ENCODE results near the gene MAZ.
"Not testable (repeated sequence)": the region's sequence is repeated elsewhere in the genome, so short reads cannot be mapped to it uniquely, and the experiment has no call there.

MAZ gene

DNA sequence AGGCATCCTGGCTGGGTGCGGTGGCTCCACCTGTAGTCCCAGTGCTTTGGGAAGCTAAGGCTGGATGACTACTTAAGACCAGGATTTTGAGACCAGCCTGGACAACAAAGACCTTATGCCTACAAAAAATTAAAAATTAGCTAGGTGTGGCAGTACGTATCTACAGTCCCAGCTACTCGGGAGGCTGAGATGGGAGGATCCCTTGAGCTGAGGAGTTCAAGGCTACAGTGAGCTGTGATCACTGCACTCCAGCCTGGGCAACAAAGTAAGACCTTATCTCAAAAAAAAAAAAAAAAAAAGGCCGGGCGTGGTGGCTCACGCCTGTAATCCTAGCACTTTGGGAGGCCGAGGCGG lies 20.0 kb downstream of the MAZ start:
- Histone ChIP-seq H3K27ac (no peak overlapping the region), H3K4me1 (peaks cover 25 to 47% (median 35%) of the 10 kb centered on the region in 10 experiments), H3K9ac (no peak overlapping the region), H3K9me3 (replicated peaks in 1 of 11) (no peaks in the 10 kb centered on the region), H3K4me3 (no peak overlapping the region), H3K36me3 (peaks cover 0 to 59% (median 13%) of the 10 kb centered on the region in 11 experiments; a peak in 12 of 22 replicates), H3K27me3 (no peaks in the 10 kb centered on the region), H3K4me2 (no peak overlapping the region), H4K20me1 (peaks cover under 1 to 100% (median 28%) of the 10 kb centered on the region in 11 experiments; a peak in 18 of 22 replicates)
- TF ChIP-seq Cebpa-rat (IDR thresholded peaks at IDR 0.05): no peak

DNA sequence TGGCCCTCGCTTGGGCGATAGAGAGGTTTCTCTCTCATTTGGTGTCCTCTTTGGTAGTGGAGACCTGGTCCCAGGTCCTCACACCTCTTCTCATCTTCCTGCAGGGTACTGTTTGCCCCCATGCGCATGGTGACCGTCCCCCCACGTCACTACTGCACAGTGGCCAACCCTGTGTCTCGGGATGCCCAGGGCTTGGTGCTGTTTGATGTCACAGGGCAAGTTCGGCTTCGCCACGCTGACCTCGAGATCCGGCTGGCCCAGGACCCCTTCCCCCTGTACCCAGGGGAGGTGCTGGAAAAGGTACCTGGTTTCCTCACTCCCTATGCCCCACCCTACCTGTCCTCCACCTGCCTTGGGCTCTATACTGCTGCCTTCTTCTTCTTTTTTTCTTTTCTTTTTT lies 24.4 kb downstream of the MAZ start:
- Histone ChIP-seq H3K4me1 (peaks cover 0 to 5% (median under 1%) of the 10 kb centered on the region in 10 experiments; a peak in 9 of 20 replicates), H3K9me3 (replicated peaks in 1 of 11) (no peaks in the 10 kb centered on the region), H3K4me2 (no peak overlapping the region), H3K36me3 (peaks cover 0 to 90% (median 11%) of the 10 kb centered on the region in 11 experiments; a peak in 15 of 22 replicates), H3K27ac (no peak overlapping the region), H4K20me1 (peaks cover 0 to 81% (median 5%) of the 10 kb centered on the region in 11 experiments; a peak in 10 of 22 replicates), H3K9ac (no peak overlapping the region), H3K27me3 (no peaks in the 10 kb centered on the region), H3K4me3 (no peak overlapping the region)
- TF ChIP-seq Cebpa-rat (IDR thresholded peaks at IDR 0.05): no peak

DNA sequence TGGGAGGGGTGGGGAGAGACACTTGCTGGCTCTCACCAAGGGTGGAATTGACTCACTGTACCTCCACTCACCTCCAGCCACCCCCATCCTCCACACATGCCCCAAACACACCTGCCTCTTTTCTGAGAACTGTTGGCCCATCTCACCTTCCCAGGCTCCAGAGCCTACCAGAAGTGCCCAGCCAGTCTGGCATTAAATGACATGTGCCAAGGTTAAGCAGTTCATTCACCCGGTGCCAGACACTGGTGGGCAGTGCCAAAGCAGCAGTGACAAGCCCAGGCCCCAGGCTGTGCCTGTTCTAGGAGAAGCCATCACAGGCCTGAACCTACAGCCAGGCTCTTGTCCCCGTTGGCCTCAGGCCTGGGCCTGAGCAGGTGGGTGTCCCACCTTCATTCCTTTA lies 25.2 kb downstream of the MAZ start:
- H3K36me3 ChIP-seq: peaks cover 0 to 90% (median 11%) of the 10 kb centered on the region in 11 experiments; a peak in 15 of 22 replicates
- H3K9me3 ChIP-seq (replicated peaks in 1 of 11): no peaks in the 10 kb centered on the region
- no peak overlapping the region for H3K9ac ChIP-seq
- H3K4me2 ChIP-seq: no peak overlapping the region
- H3K27ac ChIP-seq: no peak overlapping the region
- peaks cover 0 to 74% (median 0%) of the 10 kb centered on the region in 11 experiments; a peak in 9 of 22 replicates for H4K20me1 ChIP-seq
- no peak overlapping the region for H3K4me3 ChIP-seq
- H3K4me1 ChIP-seq: no peaks in the 10 kb centered on the region; a peak in 2 of 20 replicates
- no peaks in the 10 kb centered on the region for H3K27me3 ChIP-seq
- no peak for TF ChIP-seq Cebpa-rat (IDR thresholded peaks at IDR 0.05)

DNA sequence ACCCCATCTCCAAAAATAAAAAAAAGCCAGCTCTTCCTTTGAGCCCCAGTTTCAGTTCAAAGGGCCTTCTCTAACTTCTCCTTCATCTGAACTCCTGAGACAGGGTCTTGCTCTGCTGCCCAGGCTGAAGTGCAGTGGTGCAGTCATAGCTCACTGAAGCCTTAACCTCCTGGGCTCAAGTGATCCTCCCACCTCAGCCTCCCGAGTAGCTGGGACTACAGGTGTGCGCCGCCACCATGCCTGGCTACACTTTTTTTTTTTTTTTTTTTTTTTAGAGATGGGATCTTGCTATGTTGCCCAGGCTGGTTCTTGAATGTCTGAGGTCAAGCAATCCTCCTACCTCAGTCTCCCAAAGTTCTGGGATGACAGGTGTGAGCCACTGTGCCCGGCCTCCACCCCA lies 26.9 kb downstream of the MAZ start:
- H3K27me3 ChIP-seq; H3K4me1 ChIP-seq; H3K4me3 ChIP-seq; H3K9me3 ChIP-seq (replicated peaks in 1 of 11); H3K4me2 ChIP-seq; H3K27ac ChIP-seq; H3K9ac ChIP-seq: not testable (repeated sequence)
- H3K36me3 ChIP-seq: peaks cover 0 to 96% (median 11%) of the 10 kb centered on the region in 11 experiments; a peak in 15 of 22 replicates
- H4K20me1 ChIP-seq: peaks cover 0 to 56% (median 0%) of the 10 kb centered on the region in 11 experiments; a peak in 8 of 22 replicates

DNA sequence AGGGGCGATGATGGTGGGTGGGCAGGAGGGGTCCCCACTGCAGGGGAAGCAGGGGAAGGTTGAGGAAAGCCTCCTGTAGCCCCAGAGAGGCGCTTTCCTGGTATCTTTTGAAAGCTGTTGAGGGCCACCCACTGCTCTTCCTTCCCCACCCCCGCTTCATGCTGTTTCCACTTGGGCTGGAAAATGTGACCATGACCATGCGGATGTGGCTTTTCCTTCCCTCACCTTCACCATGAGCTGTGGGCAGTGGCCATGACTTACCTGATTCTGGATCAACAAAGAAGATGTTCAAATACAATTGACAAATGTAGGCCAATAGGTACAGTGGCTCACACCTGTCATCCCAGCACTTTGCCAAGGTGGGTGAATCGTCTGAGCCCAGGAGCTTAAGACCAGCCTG lies 27.8 kb downstream of the MAZ start:
- Histone ChIP-seq H3K4me2 (no peak overlapping the region), H3K9ac (no peak overlapping the region)

DNA sequence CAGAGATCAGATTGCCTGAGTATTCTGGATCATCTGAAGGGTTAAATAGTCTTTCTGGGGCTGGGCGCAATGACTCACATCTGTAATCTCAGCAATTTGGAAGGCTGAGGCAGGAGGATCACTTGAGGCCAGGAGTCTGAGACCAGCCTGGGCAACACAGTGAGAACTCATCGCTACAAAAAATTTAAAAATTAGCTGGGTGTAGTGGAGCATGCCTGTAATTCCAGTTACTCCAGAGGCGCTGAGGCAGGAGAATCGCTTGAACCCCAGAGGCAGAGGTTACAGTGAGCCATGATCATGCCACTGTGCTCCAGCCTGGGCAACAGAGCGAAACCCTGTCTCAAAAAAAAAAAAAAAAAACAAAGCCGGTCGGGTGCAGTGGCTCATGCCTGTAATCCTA lies 29.6 kb downstream of the MAZ start:
- Histone ChIP-seq H4K20me1 (peaks cover 0 to 34% (median 0%) of the 10 kb centered on the region in 11 experiments; a peak in 6 of 22 replicates), H3K36me3 (peaks cover 0 to 100% (median 11%) of the 10 kb centered on the region in 11 experiments; a peak in 15 of 22 replicates), H3K27ac (no peak overlapping the region), H3K27me3 (no peaks in the 10 kb centered on the region), H3K4me1 (no peaks in the 10 kb centered on the region), H3K9ac (no peak overlapping the region), H3K4me2 (no peak overlapping the region), H3K9me3 (replicated peaks in 1 of 11) (no peaks in the 10 kb centered on the region), H3K4me3 (no peak overlapping the region)
- no peak for TF ChIP-seq Cebpa-rat (IDR thresholded peaks at IDR 0.05)

More for the DNA sequence above, 27.8 kb downstream of the MAZ start:
- TF ChIP-seq Cebpa-rat (IDR thresholded peaks at IDR 0.05): no peak
- H3K4me3 ChIP-seq: no peak overlapping the region
- peaks cover 0 to 48% (median 0%) of the 10 kb centered on the region in 11 experiments; a peak in 7 of 22 replicates for H4K20me1 ChIP-seq
- no peak overlapping the region for H3K27ac ChIP-seq
- H3K9me3 ChIP-seq (replicated peaks in 1 of 11): no peaks in the 10 kb centered on the region
- no peaks in the 10 kb centered on the region for H3K4me1 ChIP-seq
- peaks cover 0 to 100% (median 11%) of the 10 kb centered on the region in 11 experiments; a peak in 15 of 22 replicates for H3K36me3 ChIP-seq
- H3K27me3 ChIP-seq: no peaks in the 10 kb centered on the region

DNA sequence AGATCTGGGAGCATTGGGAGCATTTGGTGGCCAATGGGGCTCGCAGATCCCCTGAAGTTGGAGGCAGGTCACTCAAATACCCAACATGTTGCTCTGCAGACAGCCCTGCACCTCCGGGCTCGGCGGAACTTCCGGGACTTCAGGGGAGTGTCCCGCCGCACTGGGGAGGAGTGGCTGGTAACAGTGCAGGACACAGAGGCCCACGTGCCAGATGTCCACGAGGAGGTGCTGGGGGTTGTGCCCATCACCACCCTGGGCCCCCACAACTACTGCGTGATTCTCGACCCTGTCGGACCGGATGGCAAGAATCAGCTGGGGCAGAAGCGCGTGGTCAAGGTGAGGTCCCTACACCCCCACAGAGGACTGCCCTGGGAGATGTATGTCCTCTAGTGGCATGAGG lies 30.3 kb downstream of the MAZ start:
- H3K36me3 ChIP-seq: peaks cover 0 to 100% (median 11%) of the 10 kb centered on the region in 11 experiments; a peak in 15 of 22 replicates

DNA sequence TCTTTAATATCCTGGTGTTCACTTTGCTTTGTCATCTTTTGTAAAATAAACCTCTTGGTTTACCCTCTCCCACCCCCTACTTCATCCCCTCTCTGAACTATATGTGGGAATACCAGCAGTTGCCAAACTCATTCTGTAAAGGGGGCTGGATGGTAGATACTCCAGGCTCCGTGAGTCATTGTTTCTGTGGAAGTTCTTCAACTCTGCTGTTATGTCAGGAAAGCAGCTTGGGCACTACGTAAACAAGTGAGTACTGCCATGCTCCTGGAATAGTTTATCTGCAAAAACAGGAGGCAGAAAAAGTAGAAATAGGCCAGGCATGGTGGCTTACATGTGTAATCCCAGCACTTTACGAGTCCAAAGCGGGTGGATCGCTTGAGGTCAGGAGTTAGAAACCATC lies 31.5 kb downstream of the MAZ start:
- Histone ChIP-seq H3K9me3 (replicated peaks in 1 of 11) (no peaks in the 10 kb centered on the region), H3K27me3 (no peaks in the 10 kb centered on the region), H3K36me3 (peaks cover 0 to 100% (median 11%) of the 10 kb centered on the region in 11 experiments; a peak in 15 of 22 replicates), H3K4me2 (no peak overlapping the region), H3K4me3 (no peak overlapping the region), H4K20me1 (peaks cover 0 to 20% (median 0%) of the 10 kb centered on the region in 11 experiments; a peak in 5 of 22 replicates), H3K27ac (no peak overlapping the region), H3K9ac (no peak overlapping the region), H3K4me1 (no peaks in the 10 kb centered on the region)
- TF ChIP-seq Cebpa-rat (IDR thresholded peaks at IDR 0.05): no peak

More for the DNA sequence above, 30.3 kb downstream of the MAZ start:
- H4K20me1 ChIP-seq: peaks cover 0 to 27% (median 0%) of the 10 kb centered on the region in 11 experiments; a peak in 6 of 22 replicates
- H3K4me2 ChIP-seq: no peak overlapping the region
- no peaks in the 10 kb centered on the region for H3K27me3 ChIP-seq
- no peak overlapping the region for H3K4me3 ChIP-seq
- no peak for TF ChIP-seq Cebpa-rat (IDR thresholded peaks at IDR 0.05)
- no peaks in the 10 kb centered on the region for H3K4me1 ChIP-seq
- no peak overlapping the region for H3K9ac ChIP-seq
- no peak overlapping the region for H3K27ac ChIP-seq
- H3K9me3 ChIP-seq (replicated peaks in 1 of 11): no peaks in the 10 kb centered on the region

DNA sequence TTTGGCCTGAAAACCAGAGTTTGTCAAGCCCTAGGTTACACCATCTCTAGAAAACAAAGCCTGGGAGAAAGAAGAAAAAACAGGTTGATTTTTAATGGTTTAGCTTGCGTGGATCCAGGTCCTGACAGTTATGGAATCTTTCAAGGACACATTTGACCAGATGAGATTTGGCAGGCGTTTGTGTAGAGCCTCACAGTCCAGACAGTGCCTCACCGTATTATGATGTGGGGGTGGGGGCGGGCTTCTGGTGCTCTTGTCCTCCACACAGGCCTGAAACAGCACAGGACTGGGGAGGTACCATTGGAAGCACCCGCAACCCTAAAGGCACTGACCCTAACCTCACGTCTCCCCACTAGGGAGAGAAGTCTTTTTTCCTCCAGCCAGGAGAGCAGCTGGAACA lies 33.5 kb downstream of the MAZ start:
- no peak for TF ChIP-seq Cebpa-rat (IDR thresholded peaks at IDR 0.05)
- H3K36me3 ChIP-seq: peaks cover 0 to 97% (median 4%) of the 10 kb centered on the region in 11 experiments; a peak in 13 of 22 replicates
- no peak overlapping the region for H3K27ac ChIP-seq
- peaks cover 0 to 21% (median 0%) of the 10 kb centered on the region in 11 experiments; a peak in 6 of 22 replicates for H4K20me1 ChIP-seq
- no peaks in the 10 kb centered on the region; a peak in 1 of 20 replicates for H3K4me1 ChIP-seq
- H3K4me2 ChIP-seq: no peak overlapping the region
- H3K4me3 ChIP-seq: no peak overlapping the region
- no peaks in the 10 kb centered on the region for H3K9me3 ChIP-seq (replicated peaks in 1 of 11)
- no peak overlapping the region for H3K9ac ChIP-seq
- H3K27me3 ChIP-seq: no peaks in the 10 kb centered on the region

DNA sequence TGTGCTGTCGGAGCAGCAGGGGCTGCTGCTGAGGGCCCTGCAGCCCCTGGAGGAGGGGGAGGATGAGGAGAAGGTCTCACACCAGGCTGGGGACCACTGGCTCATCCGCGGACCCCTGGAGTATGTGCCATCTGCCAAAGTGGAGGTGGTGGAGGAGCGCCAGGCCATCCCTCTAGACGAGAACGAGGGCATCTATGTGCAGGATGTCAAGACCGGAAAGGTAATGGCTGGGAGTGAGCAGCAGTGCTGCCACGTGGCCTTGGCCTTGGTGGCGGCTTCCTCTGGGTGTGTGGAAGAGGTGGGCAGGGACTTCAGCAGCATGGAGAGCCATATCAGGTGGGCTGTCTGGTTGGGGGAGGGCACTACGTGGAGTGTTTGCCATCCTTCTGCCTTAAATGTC lies 33.9 kb downstream of the MAZ start:
- Histone ChIP-seq H3K4me2 (no peak overlapping the region), H3K36me3 (peaks cover 0 to 97% (median 4%) of the 10 kb centered on the region in 11 experiments; a peak in 12 of 22 replicates), H3K27ac (no peak overlapping the region), H3K4me3 (no peak overlapping the region), H3K9ac (no peak overlapping the region), H4K20me1 (peaks cover 0 to 25% (median 0%) of the 10 kb centered on the region in 11 experiments; a peak in 6 of 22 replicates), H3K4me1 (no peaks in the 10 kb centered on the region; a peak in 1 of 20 replicates), H3K27me3 (no peaks in the 10 kb centered on the region), H3K9me3 (replicated peaks in 1 of 11) (no peaks in the 10 kb centered on the region)
- no peak for TF ChIP-seq Cebpa-rat (IDR thresholded peaks at IDR 0.05)
